ENCODE data around the gene TIMM50.
A peak's percentile ranks its signal among the peaks of the same experiment; 100 is the strongest.

TIMM50 gene

GRCh38 chr19:39518458-39518857 is 37.8 kb downstream of the TIMM50 start:
- DNase-seq (ENCODE audit: insufficient read length, low spot score) (no peak), FAIRE-seq (no peak)
- no peak for TF ChIP-seq POLR2A (IDR thresholded peaks at IDR 0.05; ENCODE audit: low read depth, low read length)

- TF ChIP-seq POLR2A (IDR thresholded peaks at IDR 0.05; ENCODE audit: low read depth, low read length) = no peak
- FAIRE-seq (no peak), DNase-seq (ENCODE audit: insufficient read length, low spot score) (no peak)
Observed at GRCh38 chr19:39518975-39519374, 38.3 kb downstream of the TIMM50 start.

- DNase-seq (ENCODE audit: insufficient read length, low spot score) (no peak), FAIRE-seq (no peak)
- no peak for TF ChIP-seq POLR2A (IDR thresholded peaks at IDR 0.05; ENCODE audit: low read depth, low read length)
Observed at GRCh38 chr19:39520541-39521484, 40.2 kb downstream of the TIMM50 start.

- DNase-seq (ENCODE audit: insufficient read length, low spot score) = no peak
- FAIRE-seq = no peak
- TF ChIP-seq POLR2A (IDR thresholded peaks at IDR 0.05; ENCODE audit: low read depth, low read length) = no peak
Observed at GRCh38 chr19:39524495-39524894, 43.9 kb downstream of the TIMM50 start.

- no peak for TF ChIP-seq POLR2A (IDR thresholded peaks at IDR 0.05; ENCODE audit: low read depth, low read length)
- FAIRE-seq (no peak), DNase-seq (ENCODE audit: insufficient read length, low spot score) (no peak)
Observed at GRCh38 chr19:39525205-39525604, 44.6 kb downstream of the TIMM50 start.

- no peak for FAIRE-seq
- DNase-seq (ENCODE audit: insufficient read length, low spot score) = no peak
- no peak for TF ChIP-seq POLR2A (IDR thresholded peaks at IDR 0.05; ENCODE audit: low read depth, low read length)
Observed at GRCh38 chr19:39531834-39532232, 51.2 kb downstream of the TIMM50 start.

GRCh38 chr19:39532233-39533002 is 51.8 kb downstream of the TIMM50 start, which contains the start of gene EID2B:
Gene EID2B (minus strand): TSS chr19:39532852. CDS start chr19:39532802, 50 bp downstream.
- FAIRE-seq (peak; percentile 77), DNase-seq (ENCODE audit: insufficient read length, low spot score) (peak; percentile 97)
- TF ChIP-seq POLR2A (IDR thresholded peaks at IDR 0.05; ENCODE audit: low read depth, low read length) = peak; percentile 92

GRCh38 chr19:39533003-39533512 is 52.4 kb downstream of the TIMM50 start:
- FAIRE-seq = no peak
- no peak for TF ChIP-seq POLR2A (IDR thresholded peaks at IDR 0.05; ENCODE audit: low read depth, low read length)

GRCh38 chr19:39533791-39534190 is 53.2 kb downstream of the TIMM50 start:
- no peak for DNase-seq (ENCODE audit: insufficient read length, low spot score)
- no peak for FAIRE-seq
- TF ChIP-seq POLR2A (IDR thresholded peaks at IDR 0.05; ENCODE audit: low read depth, low read length) = no peak

More at GRCh38 chr19:39533003-39533512, 52.4 kb downstream of the TIMM50 start:
- no peak for DNase-seq (ENCODE audit: insufficient read length, low spot score)

- FAIRE-seq (no peak), DNase-seq (ENCODE audit: insufficient read length, low spot score) (peak; percentile 56)
- TF ChIP-seq POLR2A (IDR thresholded peaks at IDR 0.05; ENCODE audit: low read depth, low read length) = no peak
Observed at GRCh38 chr19:39539165-39539517, 58.5 kb downstream of the TIMM50 start.

GRCh38 chr19:39539518-39540332 is 59.1 kb downstream of the TIMM50 start, which contains the start of gene EID2:
Gene EID2 (minus strand): TSS chr19:39540161. CDS start chr19:39540079, 82 bp downstream.
- TF ChIP-seq POLR2A (IDR thresholded peaks at IDR 0.05; ENCODE audit: low read depth, low read length) = peak; percentile 94
- DNase-seq (ENCODE audit: insufficient read length, low spot score) (peak; percentile 98), FAIRE-seq (peak; percentile 86)

GRCh38 chr19:39540333-39540673 is 59.7 kb downstream of the TIMM50 start:
- no peak for DNase-seq (ENCODE audit: insufficient read length, low spot score)
- no peak for FAIRE-seq
- no peak for TF ChIP-seq POLR2A (IDR thresholded peaks at IDR 0.05; ENCODE audit: low read depth, low read length)
